HCEC 1CT (cell line): ENCODE data around the gene EXOSC9.

Experiments used
- DNase-seq: peaks from one replicate; pipeline ENCODE4 v3.0.0-alpha.2; 2017

Gene EXOSC9

GRCh38 chr4:121824950-121825349 is 23.8 kb downstream of the EXOSC9 start:
- no peak for DNase-seq

- DNase-seq = peak; percentile 56
Observed at GRCh38 chr4:121827853-121828252, 26.7 kb downstream of the EXOSC9 start.

GRCh38 chr4:121829511-121829910 is 28.4 kb downstream of the EXOSC9 start:
- DNase-seq = no peak

GRCh38 chr4:121838136-121838535 is 37.0 kb downstream of the EXOSC9 start:
- no peak for DNase-seq

- DNase-seq = no peak
Observed at GRCh38 chr4:121842862-121843261, 41.7 kb downstream of the EXOSC9 start.

GRCh38 chr4:121846662-121847061 is 45.5 kb downstream of the EXOSC9 start:
- DNase-seq = no peak

- no peak for DNase-seq
Observed at GRCh38 chr4:121851354-121851753, 50.2 kb downstream of the EXOSC9 start.

- DNase-seq = no peak
Observed at GRCh38 chr4:121860121-121860520, 59.0 kb downstream of the EXOSC9 start.

- DNase-seq = no peak
Observed at GRCh38 chr4:121861426-121861825, 60.3 kb downstream of the EXOSC9 start.

GRCh38 chr4:121863799-121864198 is 62.7 kb downstream of the EXOSC9 start:
- DNase-seq = no peak
